ENCODE results near the gene CD3G. TPM values are rescaled to one million over a fixed set of nuclear protein-coding genes. Genes with fewer than 3 reads are reported as not detected.

Gene CD3G
- total RNA-seq, 2 donors from 2014 or later: not detected

DNA sequence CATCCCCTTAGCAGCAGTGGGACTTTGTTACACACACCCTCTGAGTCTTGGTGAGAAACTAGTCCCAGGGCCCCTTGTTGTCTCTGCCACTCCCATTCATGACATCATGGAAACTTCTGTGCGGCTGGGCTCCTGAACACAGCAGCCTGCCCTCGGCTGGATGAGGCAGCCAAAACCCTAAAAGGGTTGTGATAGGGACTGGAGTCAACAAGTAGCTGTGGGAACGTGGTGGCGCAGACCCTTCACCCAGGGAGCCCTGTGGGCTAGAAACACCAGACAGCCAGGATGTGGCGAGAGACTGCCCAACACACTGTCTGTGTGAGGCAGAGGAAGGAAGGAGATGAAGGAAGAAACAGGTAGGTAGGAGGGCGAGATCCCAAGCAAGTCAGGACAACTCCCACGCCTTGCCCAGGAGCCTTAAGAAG, 5.5 kb upstream of the CD3G start:
- no peak overlapping the region for H3K4me3 ChIP-seq

DNA sequence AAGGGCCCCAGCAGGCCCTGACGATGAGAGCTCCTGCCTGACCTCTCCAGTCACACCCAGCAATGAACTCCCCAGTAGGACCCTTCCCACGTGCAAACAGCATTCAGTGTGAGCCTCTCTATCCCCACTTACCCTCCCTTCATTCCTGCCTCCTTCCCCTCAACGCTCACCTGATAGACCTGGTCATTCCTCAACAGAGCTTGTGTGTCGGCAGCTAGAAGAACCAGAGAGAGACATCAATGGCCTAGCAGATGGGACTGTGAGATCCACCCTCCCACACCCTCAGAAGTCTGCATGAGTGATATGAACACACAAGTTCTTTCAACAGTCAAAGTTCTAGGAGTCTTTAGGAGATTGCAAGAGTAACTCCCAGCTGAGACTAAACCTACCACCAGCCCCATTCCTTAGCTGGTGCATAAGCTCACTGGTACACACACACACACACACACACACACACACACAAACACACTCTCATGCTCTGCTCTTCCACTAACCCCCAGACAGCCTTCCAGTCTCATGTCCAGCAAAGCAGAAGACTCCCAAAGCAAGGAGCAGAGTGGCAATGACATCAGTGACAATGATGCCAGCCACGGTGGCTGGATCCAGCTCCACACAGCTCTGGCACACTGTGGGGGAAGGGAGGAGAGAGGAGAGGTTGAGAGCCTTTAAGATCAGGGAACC, 4.7 kb upstream of the CD3G start:
- no peaks in the 10 kb centered on the region for H3K4me1 ChIP-seq
- TF ChIP-seq, protein P1, sequence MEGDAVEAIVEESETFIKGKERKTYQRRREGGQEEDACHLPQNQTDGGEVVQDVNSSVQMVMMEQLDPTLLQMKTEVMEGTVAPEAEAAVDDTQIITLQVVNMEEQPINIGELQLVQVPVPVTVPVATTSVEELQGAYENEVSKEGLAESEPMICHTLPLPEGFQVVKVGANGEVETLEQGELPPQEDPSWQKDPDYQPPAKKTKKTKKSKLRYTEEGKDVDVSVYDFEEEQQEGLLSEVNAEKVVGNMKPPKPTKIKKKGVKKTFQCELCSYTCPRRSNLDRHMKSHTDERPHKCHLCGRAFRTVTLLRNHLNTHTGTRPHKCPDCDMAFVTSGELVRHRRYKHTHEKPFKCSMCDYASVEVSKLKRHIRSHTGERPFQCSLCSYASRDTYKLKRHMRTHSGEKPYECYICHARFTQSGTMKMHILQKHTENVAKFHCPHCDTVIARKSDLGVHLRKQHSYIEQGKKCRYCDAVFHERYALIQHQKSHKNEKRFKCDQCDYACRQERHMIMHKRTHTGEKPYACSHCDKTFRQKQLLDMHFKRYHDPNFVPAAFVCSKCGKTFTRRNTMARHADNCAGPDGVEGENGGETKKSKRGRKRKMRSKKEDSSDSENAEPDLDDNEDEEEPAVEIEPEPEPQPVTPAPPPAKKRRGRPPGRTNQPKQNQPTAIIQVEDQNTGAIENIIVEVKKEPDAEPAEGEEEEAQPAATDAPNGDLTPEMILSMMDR (IDR thresholded peaks at IDR 0.05): no peak
- no peak for TF ChIP-seq POLR2A (IDR thresholded peaks at IDR 0.05)

More for the DNA sequence above, 5.5 kb upstream of the CD3G start:
- ATAC-seq (no peak), DNase-seq (peak in 3 of 4 donors; percentile 17 to 33 (median 22))
- Histone ChIP-seq H3K36me3 (replicated peaks in 1 of 2; ENCODE audit: insufficient read depth in 1 of 2, low read depth in 2 of 2) (no peaks in the 10 kb centered on the region), H3K4me1 (no peaks in the 10 kb centered on the region), H3K27ac (no peak overlapping the region), H3K27me3 (no peaks in the 10 kb centered on the region), H3K9me3 (no peaks in the 10 kb centered on the region)
- intact Hi-C loops (cut with DNase I): no loop called here
- 60 to 67% methylated on average over 7 of the region's 7 CpGs for WGBS, 2 donors
- no peak for TF ChIP-seq POLR2A (IDR thresholded peaks at IDR 0.05)
- TF ChIP-seq, protein P1 (IDR thresholded peaks at IDR 0.05): no peak

DNA sequence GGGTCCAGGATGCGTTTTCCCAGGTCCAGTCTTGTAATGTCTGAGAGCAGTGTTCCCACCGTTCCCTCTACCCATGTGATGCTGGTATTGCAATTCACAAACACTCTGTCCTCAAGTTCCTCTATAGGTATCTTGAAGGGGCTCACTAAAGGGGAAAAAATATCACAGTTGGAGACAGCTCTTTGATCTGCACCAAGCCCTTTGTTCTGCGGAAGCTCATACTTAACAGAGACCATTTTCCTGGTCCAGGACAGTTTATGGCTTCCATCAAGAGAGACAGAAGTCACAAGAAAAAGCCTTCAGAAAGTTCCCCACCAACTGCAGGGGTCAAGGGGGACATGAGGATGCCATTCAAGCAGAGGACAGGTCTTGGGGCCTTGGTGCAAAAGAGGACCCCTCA, 3.7 kb upstream of the CD3G start:
- no peak overlapping the region for H3K4me3 ChIP-seq
- no peak for TF ChIP-seq POLR2A (IDR thresholded peaks at IDR 0.05)
- TF ChIP-seq, protein P1 (IDR thresholded peaks at IDR 0.05): no peak
- H3K27ac ChIP-seq: no peak overlapping the region
- no peaks in the 10 kb centered on the region for H3K36me3 ChIP-seq (replicated peaks in 1 of 2; ENCODE audit: insufficient read depth in 1 of 2, low read depth in 2 of 2)
- no peak for DNase-seq
- H3K4me1 ChIP-seq: no peaks in the 10 kb centered on the region
- ATAC-seq: no peak
- H3K27me3 ChIP-seq: no peaks in the 10 kb centered on the region
- WGBS, 2 donors: 78% methylated on average over 3 of the region's 3 CpGs
- H3K9me3 ChIP-seq: no peaks in the 10 kb centered on the region
- intact Hi-C loops (cut with DNase I): no loop called here

More for the DNA sequence above, 4.7 kb upstream of the CD3G start:
- H3K27me3 ChIP-seq: no peaks in the 10 kb centered on the region
- intact Hi-C loops (cut with DNase I): no loop called here
- WGBS, 2 donors: 87% methylated on average over 5 of the region's 5 CpGs
- ATAC-seq: no peak
- H3K36me3 ChIP-seq (replicated peaks in 1 of 2; ENCODE audit: insufficient read depth in 1 of 2, low read depth in 2 of 2): no peaks in the 10 kb centered on the region
- no peak overlapping the region for H3K4me3 ChIP-seq
- H3K9me3 ChIP-seq: no peaks in the 10 kb centered on the region
- no peak for DNase-seq
- no peak overlapping the region for H3K27ac ChIP-seq

DNA sequence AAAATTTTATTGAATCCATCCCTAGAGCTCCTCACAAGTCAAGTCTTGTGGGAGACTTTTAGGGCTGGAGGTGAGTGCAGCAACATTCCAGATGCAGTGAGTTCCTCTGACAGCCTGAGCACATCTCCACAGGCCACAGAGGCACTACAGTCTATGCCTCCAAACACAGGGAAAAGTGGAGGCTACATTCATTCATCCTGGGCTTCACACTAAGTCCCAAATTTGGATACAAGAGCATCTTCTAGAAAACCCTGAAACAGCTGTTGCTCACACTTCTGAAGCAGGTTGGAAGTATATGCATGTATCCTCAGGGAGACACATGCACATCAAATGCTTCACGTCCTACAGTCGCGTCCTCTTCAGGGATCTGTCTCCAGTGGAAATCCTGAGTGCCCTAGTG, 2.9 kb upstream of the CD3G start:
- Histone ChIP-seq H3K4me1 (no peaks in the 10 kb centered on the region), H3K27me3 (no peaks in the 10 kb centered on the region), H3K36me3 (replicated peaks in 1 of 2; ENCODE audit: insufficient read depth in 1 of 2, low read depth in 2 of 2) (no peaks in the 10 kb centered on the region), H3K27ac (no peak overlapping the region), H3K9me3 (no peaks in the 10 kb centered on the region), H3K4me3 (no peak overlapping the region)
- 80 to 87% methylated on average over 3 of the region's 3 CpGs for WGBS, 2 donors
- DNase-seq (no peak), ATAC-seq (no peak)
- intact Hi-C loops (cut with DNase I): no loop called here
- TF ChIP-seq POLR2A (IDR thresholded peaks at IDR 0.05): no peak
- TF ChIP-seq, protein P1 (IDR thresholded peaks at IDR 0.05): no peak
